HG02870 (cell line): ENCODE results near the gene SHISAL1.
"Not testable (repeated sequence)": the region's sequence is repeated elsewhere in the genome, so short reads cannot be mapped to it uniquely, and the experiment has no call there.

ENCODE experiments used
- ATAC-seq: cut with Tn5 transposase; IDR thresholded peaks from one replicate; pipeline ENCODE4 v1.9.1; 2021; ENCODE audit warnings: mild to moderate bottlenecking, moderate library complexity; ENCODE audit not compliant: unreplicated experiment

SHISAL1 gene

GRCh38 chr22:44244265-44244822 lies 68.4 kb downstream of the SHISAL1 start:
- ATAC-seq: no peak

- no peak for ATAC-seq
Observed at GRCh38 chr22:44243761-44244160, 69.0 kb downstream of the SHISAL1 start.

GRCh38 chr22:44242946-44243724 lies 69.6 kb downstream of the SHISAL1 start:
- ATAC-seq: no peak

GRCh38 chr22:44241121-44241520 lies 71.6 kb downstream of the SHISAL1 start:
- ATAC-seq: not testable (repeated sequence)

- ATAC-seq: no peak
Observed at GRCh38 chr22:44237290-44237689, 75.5 kb downstream of the SHISAL1 start.

- ATAC-seq: not testable (repeated sequence)
Observed at GRCh38 chr22:44234372-44234771, 78.4 kb downstream of the SHISAL1 start.

- ATAC-seq: no peak
Observed at GRCh38 chr22:44231233-44231632, 81.5 kb downstream of the SHISAL1 start.

GRCh38 chr22:44229809-44230208 lies 82.9 kb downstream of the SHISAL1 start:
- no peak for ATAC-seq

- no peak for ATAC-seq
Observed at GRCh38 chr22:44229331-44229730, 83.4 kb downstream of the SHISAL1 start.

- no peak for ATAC-seq
Observed at GRCh38 chr22:44225812-44226211, 86.9 kb downstream of the SHISAL1 start.

- ATAC-seq: no peak
Observed at GRCh38 chr22:44225091-44225689, 87.6 kb downstream of the SHISAL1 start.

- no peak for ATAC-seq
Observed at GRCh38 chr22:44224166-44224565, 88.6 kb downstream of the SHISAL1 start.

GRCh38 chr22:44221710-44222475 lies 90.9 kb downstream of the SHISAL1 start:
- ATAC-seq: no peak

GRCh38 chr22:44220727-44221680 lies 91.7 kb downstream of the SHISAL1 start:
- no peak for ATAC-seq

GRCh38 chr22:44219101-44219870 lies 93.5 kb downstream of the SHISAL1 start:
- ATAC-seq: no peak

GRCh38 chr22:44218071-44218470 lies 94.7 kb downstream of the SHISAL1 start:
- ATAC-seq: no peak

GRCh38 chr22:44217346-44217745 lies 95.4 kb downstream of the SHISAL1 start:
- ATAC-seq: no peak

- ATAC-seq: no peak
Observed at GRCh38 chr22:44215287-44215686, 97.5 kb downstream of the SHISAL1 start.

GRCh38 chr22:44214764-44215163 lies 98.0 kb downstream of the SHISAL1 start:
- ATAC-seq: no peak

GRCh38 chr22:44214187-44214586 lies 98.6 kb downstream of the SHISAL1 start:
- ATAC-seq: no peak
